Neural crest cell (in vitro differentiated cells): Measurements from ENCODE around the gene MYLK4. TPM values are rescaled to one million over a fixed set of nuclear protein-coding genes. Genes with fewer than 3 reads are reported as not detected.

Experiments
- DNase-seq: peaks from one replicate; pipeline ENCODE4 v3.0.0; 2021; ENCODE audit warnings: low read depth, mixed read lengths, low spot score
- H3K27ac Mint-ChIP-seq: one replicate; pipeline ENCODE4 v1.8.0; 2021; ENCODE audit warnings: mild to moderate bottlenecking, mixed read lengths; ENCODE audit not compliant: unreplicated experiment
- H3K27me3 Mint-ChIP-seq: 2 replicates; pipeline ENCODE4 v1.8.0; 2021; ENCODE audit warnings: low read depth, mild to moderate bottlenecking, mixed read lengths
- H3K36me3 Mint-ChIP-seq: 2 replicates; pipeline ENCODE4 v1.8.0; 2021; ENCODE audit warnings: low read depth, mild to moderate bottlenecking, mixed read lengths
- H3K4me1 Mint-ChIP-seq: 2 replicates; pipeline ENCODE4 v1.8.0; 2021; ENCODE audit warnings: mixed read lengths
- H3K4me3 Mint-ChIP-seq: one replicate; pipeline ENCODE4 v1.8.0; 2021; ENCODE audit warnings: mild to moderate bottlenecking, mixed read lengths
- H3K9me3 Mint-ChIP-seq: 2 replicates; pipeline ENCODE4 v1.8.0; 2021; ENCODE audit warnings: mixed read lengths
- total RNA-seq: library from RNA; stranded (reverse); gene quantifications from 2 replicates; pipeline ENCODE4 v1.2.1, GENCODE V29; 2021
- TF ChIP-seq, protein P1 (sequence below): fragments of 200-600 bp; sonication (generic); conservative IDR thresholded peaks from 2 replicates; pipeline ENCODE4 v1.5.0; 2021; ENCODE audit warnings: antibody characterized with exemption, mild to moderate bottlenecking

MYLK4 gene
- total RNA-seq, 1 donor from 2014 or later: 0.96 TPM

- peaks cover 20% of the 10 kb centered on the region for H3K27me3 Mint-ChIP-seq
- DNase-seq: no peak
- peaks cover 10% of the 10 kb centered on the region for H3K4me1 Mint-ChIP-seq
- H3K27ac Mint-ChIP-seq: no peak overlapping the region
- no peak overlapping the region for H3K4me3 Mint-ChIP-seq
- no peaks in the 10 kb centered on the region for H3K9me3 Mint-ChIP-seq
- H3K36me3 Mint-ChIP-seq: no peaks in the 10 kb centered on the region
- TF ChIP-seq, protein P1, sequence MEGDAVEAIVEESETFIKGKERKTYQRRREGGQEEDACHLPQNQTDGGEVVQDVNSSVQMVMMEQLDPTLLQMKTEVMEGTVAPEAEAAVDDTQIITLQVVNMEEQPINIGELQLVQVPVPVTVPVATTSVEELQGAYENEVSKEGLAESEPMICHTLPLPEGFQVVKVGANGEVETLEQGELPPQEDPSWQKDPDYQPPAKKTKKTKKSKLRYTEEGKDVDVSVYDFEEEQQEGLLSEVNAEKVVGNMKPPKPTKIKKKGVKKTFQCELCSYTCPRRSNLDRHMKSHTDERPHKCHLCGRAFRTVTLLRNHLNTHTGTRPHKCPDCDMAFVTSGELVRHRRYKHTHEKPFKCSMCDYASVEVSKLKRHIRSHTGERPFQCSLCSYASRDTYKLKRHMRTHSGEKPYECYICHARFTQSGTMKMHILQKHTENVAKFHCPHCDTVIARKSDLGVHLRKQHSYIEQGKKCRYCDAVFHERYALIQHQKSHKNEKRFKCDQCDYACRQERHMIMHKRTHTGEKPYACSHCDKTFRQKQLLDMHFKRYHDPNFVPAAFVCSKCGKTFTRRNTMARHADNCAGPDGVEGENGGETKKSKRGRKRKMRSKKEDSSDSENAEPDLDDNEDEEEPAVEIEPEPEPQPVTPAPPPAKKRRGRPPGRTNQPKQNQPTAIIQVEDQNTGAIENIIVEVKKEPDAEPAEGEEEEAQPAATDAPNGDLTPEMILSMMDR: no peak
These were observed 4.2 kb upstream of the MYLK4 start for GRCh38 chr6:2754911-2755310.

- Mint-ChIP-seq H3K9me3 (no peaks in the 10 kb centered on the region), H3K27me3 (peaks cover 23% of the 10 kb centered on the region), H3K36me3 (no peaks in the 10 kb centered on the region), H3K4me1 (peaks cover 13% of the 10 kb centered on the region), H3K4me3 (no peak overlapping the region), H3K27ac (no peak overlapping the region)
- no peak for DNase-seq
- TF ChIP-seq, protein P1: no peak
These were observed 3.7 kb upstream of the MYLK4 start for GRCh38 chr6:2754393-2754792.

GRCh38 chr6:2753743-2754142 lies 3.0 kb upstream of the MYLK4 start:
- Mint-ChIP-seq H3K4me3 (no peak overlapping the region), H3K27ac (no peak overlapping the region), H3K36me3 (no peaks in the 10 kb centered on the region), H3K4me1 (peaks cover 13% of the 10 kb centered on the region), H3K27me3 (peaks cover 26% of the 10 kb centered on the region), H3K9me3 (no peaks in the 10 kb centered on the region)
- no peak for DNase-seq
- TF ChIP-seq, protein P1: no peak

- no peak for DNase-seq
- Mint-ChIP-seq H3K4me1 (peaks cover 13% of the 10 kb centered on the region), H3K36me3 (no peaks in the 10 kb centered on the region), H3K4me3 (no peak overlapping the region), H3K9me3 (no peaks in the 10 kb centered on the region), H3K27ac (no peak overlapping the region), H3K27me3 (peaks cover 31% of the 10 kb centered on the region)
- TF ChIP-seq, protein P1: no peak
These were observed 2.4 kb upstream of the MYLK4 start for GRCh38 chr6:2753110-2753489.

- H3K27ac Mint-ChIP-seq: no peak overlapping the region
- H3K36me3 Mint-ChIP-seq: no peaks in the 10 kb centered on the region
- H3K9me3 Mint-ChIP-seq: no peaks in the 10 kb centered on the region
These were observed 1.9 kb upstream of the MYLK4 start for GRCh38 chr6:2752477-2753109.

More at GRCh38 chr6:2752477-2753109, 1.9 kb upstream of the MYLK4 start:
- peaks cover 13% of the 10 kb centered on the region for H3K4me1 Mint-ChIP-seq
- no peak overlapping the region for H3K4me3 Mint-ChIP-seq
- H3K27me3 Mint-ChIP-seq: peaks cover 33% of the 10 kb centered on the region
- TF ChIP-seq, protein P1: no peak
- DNase-seq: no peak
